Mammary epithelial cell (primary cell): ENCODE results near the gene HIVEP3.

ENCODE experiments used
- EZH2 ChIP-seq: IDR thresholded peaks from 2 replicates; pipeline ENCODE4 v1.6.1; 2012; ENCODE audit warnings: low read length, inconsistent platforms, borderline replicate concordance
- TF ChIP-seq, protein P1 (sequence below), 2 donors: IDR thresholded peaks in 1 of 2; conservative IDR thresholded peaks in 1 of 2; 2 replicates each; pipeline ENCODE4 v1.5.1; 2011 to 2012; ENCODE audit warnings: inconsistent platforms in 2 of 2, low read length in 2 of 2, mild to moderate bottlenecking in 2 of 2, control low read depth in 1 of 2, low read depth in 1 of 2; ENCODE audit not compliant: insufficient read depth in 1 of 2; ENCODE audit errors: extremely low read depth in 1 of 2

DNA sequence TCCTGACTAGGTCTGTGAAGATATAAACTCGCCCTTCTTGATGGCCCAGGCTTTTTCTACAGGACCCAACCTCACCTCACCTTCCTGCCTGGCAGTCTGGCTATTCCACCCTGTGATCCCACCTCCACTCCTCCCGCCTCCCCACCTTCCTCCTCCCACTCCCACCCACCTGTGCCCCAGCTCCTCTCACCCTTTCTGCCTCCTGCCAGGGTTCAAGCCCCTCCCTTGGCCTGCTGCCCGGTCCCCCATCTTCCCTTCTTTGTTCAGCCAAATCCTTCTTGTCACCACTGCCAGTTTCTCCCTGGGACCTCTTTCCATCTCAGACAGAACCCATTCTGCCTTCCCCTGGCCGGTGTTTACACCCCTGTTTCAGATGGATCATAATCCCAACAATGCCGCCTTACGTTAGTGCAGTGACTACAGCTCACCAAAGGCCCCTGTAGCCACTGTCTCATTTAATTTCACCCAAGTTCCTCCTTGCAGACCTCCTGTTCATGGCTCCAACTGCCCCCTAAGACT, 306.7 kb downstream of the HIVEP3 start:
- TF ChIP-seq, protein P1, sequence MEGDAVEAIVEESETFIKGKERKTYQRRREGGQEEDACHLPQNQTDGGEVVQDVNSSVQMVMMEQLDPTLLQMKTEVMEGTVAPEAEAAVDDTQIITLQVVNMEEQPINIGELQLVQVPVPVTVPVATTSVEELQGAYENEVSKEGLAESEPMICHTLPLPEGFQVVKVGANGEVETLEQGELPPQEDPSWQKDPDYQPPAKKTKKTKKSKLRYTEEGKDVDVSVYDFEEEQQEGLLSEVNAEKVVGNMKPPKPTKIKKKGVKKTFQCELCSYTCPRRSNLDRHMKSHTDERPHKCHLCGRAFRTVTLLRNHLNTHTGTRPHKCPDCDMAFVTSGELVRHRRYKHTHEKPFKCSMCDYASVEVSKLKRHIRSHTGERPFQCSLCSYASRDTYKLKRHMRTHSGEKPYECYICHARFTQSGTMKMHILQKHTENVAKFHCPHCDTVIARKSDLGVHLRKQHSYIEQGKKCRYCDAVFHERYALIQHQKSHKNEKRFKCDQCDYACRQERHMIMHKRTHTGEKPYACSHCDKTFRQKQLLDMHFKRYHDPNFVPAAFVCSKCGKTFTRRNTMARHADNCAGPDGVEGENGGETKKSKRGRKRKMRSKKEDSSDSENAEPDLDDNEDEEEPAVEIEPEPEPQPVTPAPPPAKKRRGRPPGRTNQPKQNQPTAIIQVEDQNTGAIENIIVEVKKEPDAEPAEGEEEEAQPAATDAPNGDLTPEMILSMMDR (conservative IDR thresholded peaks at IDR 0.05 in 1 of 2, IDR thresholded peaks at IDR 0.05 in 1 of 2; ENCODE audit: extremely low read depth in 1 of 2, insufficient read depth in 1 of 2, low read depth in 1 of 2, low read length in 2 of 2): no peak
- no peak for TF ChIP-seq EZH2
